Measurements from ENCODE around the gene PKP2.

The PKP2 gene

DNA sequence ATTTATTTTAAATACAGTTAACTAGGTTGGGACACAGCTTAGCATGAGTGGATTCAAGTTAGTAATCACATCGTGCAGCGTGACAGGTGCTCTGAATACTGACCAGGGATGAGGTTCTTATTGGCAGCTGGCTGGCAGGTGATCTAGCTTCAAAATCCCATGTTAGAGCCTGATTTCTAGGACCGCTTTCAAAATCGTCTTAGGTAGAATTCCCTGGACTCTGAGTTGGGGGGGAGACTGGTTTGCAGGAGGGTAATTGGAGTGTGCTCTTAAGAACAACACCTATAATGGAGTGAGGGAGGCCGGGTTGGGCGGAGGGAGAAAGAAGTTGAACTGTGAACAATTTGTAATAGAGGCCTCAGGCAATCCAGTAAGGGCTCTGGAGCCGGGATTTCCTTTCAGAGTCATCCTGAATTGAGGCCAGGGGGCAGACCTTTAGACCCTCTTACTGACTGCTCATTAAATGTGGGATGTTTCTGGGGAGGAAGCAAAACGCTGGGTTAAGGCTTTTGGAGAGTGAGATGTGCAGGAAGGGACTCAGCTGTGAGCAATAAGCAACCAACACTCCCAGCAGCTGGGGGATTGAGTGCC, 140.0 kb downstream of the PKP2 start:
- Histone ChIP-seq H3K79me2 (ENCODE audit: control insufficient read depth, low read length) (peaks cover 37% of the 10 kb centered on the region), H3K9me2 (replicated peaks; ENCODE audit: control insufficient read depth, low read length) (no peaks in the 10 kb centered on the region), H3F3A (ENCODE audit: control insufficient read depth, insufficient read depth) (peaks cover 2% of the 10 kb centered on the region; the same call in 1 of the 2 replicates), H3K9me3 (ENCODE audit: control insufficient read depth, insufficient read depth, low read length) (no peaks in the 10 kb centered on the region), H3K4me2 (ENCODE audit: low read length) (peak overlapping the region; percentile 93), H3K27me3 (ENCODE audit: control insufficient read depth, low read length) (no peaks in the 10 kb centered on the region), H4K20me1 (ENCODE audit: control insufficient read depth, insufficient read depth, low read depth, low read length) (no peaks in the 10 kb centered on the region), H3K27ac (ENCODE audit: low read depth, low read length) (peak overlapping the region; percentile 86; the same call in 1 of the 2 replicates), H3K4me3 (ENCODE audit: low read length) (peak overlapping the region; percentile 88), H3K36me3 (ENCODE audit: control insufficient read depth, low read length) (peaks cover 29% of the 10 kb centered on the region), H3K4me1 (ENCODE audit: control insufficient read depth, low read length) (peaks cover 23% of the 10 kb centered on the region)
- TF ChIP-seq, protein P1, sequence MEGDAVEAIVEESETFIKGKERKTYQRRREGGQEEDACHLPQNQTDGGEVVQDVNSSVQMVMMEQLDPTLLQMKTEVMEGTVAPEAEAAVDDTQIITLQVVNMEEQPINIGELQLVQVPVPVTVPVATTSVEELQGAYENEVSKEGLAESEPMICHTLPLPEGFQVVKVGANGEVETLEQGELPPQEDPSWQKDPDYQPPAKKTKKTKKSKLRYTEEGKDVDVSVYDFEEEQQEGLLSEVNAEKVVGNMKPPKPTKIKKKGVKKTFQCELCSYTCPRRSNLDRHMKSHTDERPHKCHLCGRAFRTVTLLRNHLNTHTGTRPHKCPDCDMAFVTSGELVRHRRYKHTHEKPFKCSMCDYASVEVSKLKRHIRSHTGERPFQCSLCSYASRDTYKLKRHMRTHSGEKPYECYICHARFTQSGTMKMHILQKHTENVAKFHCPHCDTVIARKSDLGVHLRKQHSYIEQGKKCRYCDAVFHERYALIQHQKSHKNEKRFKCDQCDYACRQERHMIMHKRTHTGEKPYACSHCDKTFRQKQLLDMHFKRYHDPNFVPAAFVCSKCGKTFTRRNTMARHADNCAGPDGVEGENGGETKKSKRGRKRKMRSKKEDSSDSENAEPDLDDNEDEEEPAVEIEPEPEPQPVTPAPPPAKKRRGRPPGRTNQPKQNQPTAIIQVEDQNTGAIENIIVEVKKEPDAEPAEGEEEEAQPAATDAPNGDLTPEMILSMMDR (IDR thresholded peaks at IDR 0.05; ENCODE audit: low read depth, low read length, poor library complexity, severe bottlenecking), result no peak
- TF ChIP-seq EZH2phosphoT487 (IDR thresholded peaks at IDR 0.05; ENCODE audit: borderline replicate concordance, low read length), result no peak

DNA sequence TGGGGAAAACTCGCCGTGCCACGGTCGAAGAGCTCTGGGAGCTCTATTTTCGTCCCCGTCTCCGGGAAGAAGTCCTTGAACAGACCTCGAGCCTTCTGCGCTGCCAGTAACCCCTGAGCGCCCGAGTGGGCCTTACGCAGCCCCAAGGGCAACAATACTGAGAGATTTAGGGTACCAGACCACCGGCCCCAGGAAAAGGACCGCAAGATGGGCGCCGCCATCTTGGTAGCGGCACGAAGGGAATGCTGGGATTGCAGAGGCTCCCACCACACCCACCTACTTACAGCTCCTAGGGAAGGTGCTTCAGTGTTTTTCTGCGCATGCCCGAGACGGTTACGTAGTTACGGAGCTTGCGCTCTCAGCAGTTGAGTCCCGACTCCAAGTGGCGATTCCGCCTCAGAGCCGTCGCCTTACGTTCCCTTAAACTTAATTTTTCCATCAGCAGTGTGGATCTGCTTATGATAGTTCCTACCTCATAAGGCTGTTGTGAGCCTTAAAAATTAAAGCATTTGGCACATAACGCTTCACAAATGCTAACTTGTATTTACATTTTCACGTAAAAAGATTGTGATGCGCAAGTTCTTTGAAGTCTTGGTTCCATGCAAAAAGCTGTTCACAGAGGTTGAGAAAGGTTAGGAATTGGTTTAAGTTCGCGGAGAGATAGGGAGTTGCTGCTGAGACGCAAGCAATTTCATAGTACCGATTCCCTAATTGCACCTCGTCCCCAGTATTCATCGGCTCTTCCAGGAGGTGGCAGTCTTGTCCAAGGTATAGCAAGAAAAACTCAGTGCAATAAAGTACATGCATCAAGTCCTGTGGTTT, 140.7 kb downstream of the PKP2 start, which contains the start of gene YARS2:
TSS of gene YARS2 (minus strand) at position 244 of the 822 bp plus-strand sequence. CDS start at position 221, 23 bp downstream.
- H3K4me3 ChIP-seq (ENCODE audit: low read length), result peak within 1 kb of the TSS; percentile 88
- H3F3A ChIP-seq (ENCODE audit: control insufficient read depth, insufficient read depth), result peaks cover 2% of the 10 kb centered on the region; the same call in 1 of the 2 replicates
- peak within 1 kb of the TSS; percentile 86 for H3K27ac ChIP-seq (ENCODE audit: low read depth, low read length)
- no peaks in the 10 kb centered on the region for H3K9me3 ChIP-seq (ENCODE audit: control insufficient read depth, insufficient read depth, low read length)
- peaks cover 35% of the 10 kb centered on the region for H3K36me3 ChIP-seq (ENCODE audit: control insufficient read depth, low read length)
- H3K4me1 ChIP-seq (ENCODE audit: control insufficient read depth, low read length), result peaks cover 17% of the 10 kb centered on the region
- H3K27me3 ChIP-seq (ENCODE audit: control insufficient read depth, low read length), result no peaks in the 10 kb centered on the region
- peak within 1 kb of the TSS; percentile 93 for H3K4me2 ChIP-seq (ENCODE audit: low read length)
- TF ChIP-seq, protein P1 (IDR thresholded peaks at IDR 0.05; ENCODE audit: low read depth, low read length, poor library complexity, severe bottlenecking), result peak; percentile 97
- no peak for TF ChIP-seq EZH2phosphoT487 (IDR thresholded peaks at IDR 0.05; ENCODE audit: borderline replicate concordance, low read length)
- no peaks in the 10 kb centered on the region for H3K9me2 ChIP-seq (replicated peaks; ENCODE audit: control insufficient read depth, low read length)
- no peaks in the 10 kb centered on the region for H4K20me1 ChIP-seq (ENCODE audit: control insufficient read depth, insufficient read depth, low read depth, low read length)
- peaks cover 39% of the 10 kb centered on the region for H3K79me2 ChIP-seq (ENCODE audit: control insufficient read depth, low read length)

- H3F3A ChIP-seq (ENCODE audit: control insufficient read depth, insufficient read depth), result peaks cover 2% of the 10 kb centered on the region; the same call in 1 of the 2 replicates
- no peaks in the 10 kb centered on the region for H3K9me3 ChIP-seq (ENCODE audit: control insufficient read depth, insufficient read depth, low read length)
- H3K9me2 ChIP-seq (replicated peaks; ENCODE audit: control insufficient read depth, low read length), result no peaks in the 10 kb centered on the region
- peaks cover 39% of the 10 kb centered on the region for H3K79me2 ChIP-seq (ENCODE audit: control insufficient read depth, low read length)
- no peaks in the 10 kb centered on the region for H3K27me3 ChIP-seq (ENCODE audit: control insufficient read depth, low read length)
- H3K27ac ChIP-seq (ENCODE audit: low read depth, low read length), result peak overlapping the region; percentile 86
- peak overlapping the region; percentile 93 for H3K4me2 ChIP-seq (ENCODE audit: low read length)
- no peaks in the 10 kb centered on the region for H4K20me1 ChIP-seq (ENCODE audit: control insufficient read depth, insufficient read depth, low read depth, low read length)
- H3K4me3 ChIP-seq (ENCODE audit: low read length), result peak overlapping the region; percentile 88
- TF ChIP-seq, protein P1 (IDR thresholded peaks at IDR 0.05; ENCODE audit: low read depth, low read length, poor library complexity, severe bottlenecking), result peak; percentile 97
- TF ChIP-seq EZH2phosphoT487 (IDR thresholded peaks at IDR 0.05; ENCODE audit: borderline replicate concordance, low read length), result no peak
- peaks cover 17% of the 10 kb centered on the region for H3K4me1 ChIP-seq (ENCODE audit: control insufficient read depth, low read length)
- H3K36me3 ChIP-seq (ENCODE audit: control insufficient read depth, low read length), result peaks cover 42% of the 10 kb centered on the region
These were observed 141.4 kb downstream of the PKP2 start for GRCh38 chr12:32755051-32755653.
